Naive B cell (primary cell): ENCODE measurements around the gene MRPL55. TPM values are rescaled to one million over a fixed set of nuclear protein-coding genes. Genes with fewer than 3 reads are reported as not detected.

Source experiments
- ATAC-seq, 2 donors: fragments of 150-1000 bp; cut with Tn5 transposase; 2 replicates each; pipeline ENCODE4 v1.10.0; 2021; ENCODE audit warnings: low read depth in 2 of 2, mild to moderate bottlenecking in 2 of 2, moderate library complexity in 2 of 2
- DNase-seq: peaks from one replicate; pipeline ENCODE4 v3.0.0; 2022
- H3K27ac Mint-ChIP-seq, 6 donors: one replicate each; pipeline ENCODE4 v1.8.0; 2020 to 2022; ENCODE audit warnings: mild to moderate bottlenecking in 6 of 6, mixed read lengths in 6 of 6, moderate library complexity in 5 of 6, inconsistent platforms in 2 of 6
- H3K27me3 Mint-ChIP-seq, 3 donors: one replicate each; pipeline ENCODE4 v1.8.0; 2021 to 2022; ENCODE audit warnings: mixed read lengths in 3 of 3, mild to moderate bottlenecking in 1 of 3
- H3K36me3 Mint-ChIP-seq, 2 donors: one replicate each; pipeline ENCODE4 v1.8.0; 2020 to 2022; ENCODE audit warnings: mixed read lengths in 2 of 2, inconsistent platforms in 1 of 2, mild to moderate bottlenecking in 1 of 2
- H3K4me1 Mint-ChIP-seq, 3 donors: one replicate each; pipeline ENCODE4 v1.8.0; 2020 to 2022; ENCODE audit warnings: mixed read lengths in 3 of 3, inconsistent platforms in 1 of 3, mild to moderate bottlenecking in 1 of 3, moderate library complexity in 1 of 3
- H3K4me3 Mint-ChIP-seq, 8 donors: one replicate each; pipeline ENCODE4 v1.8.0; 2020 to 2022; ENCODE audit warnings: mild to moderate bottlenecking in 8 of 8, mixed read lengths in 8 of 8, moderate library complexity in 8 of 8, inconsistent platforms in 2 of 8
- H3K9me3 Mint-ChIP-seq, 7 donors: one replicate each; pipeline ENCODE4 v1.8.0; 2020 to 2022; ENCODE audit warnings: mixed read lengths in 7 of 7, mild to moderate bottlenecking in 5 of 7, inconsistent platforms in 2 of 7, moderate library complexity in 1 of 7
- polyA plus RNA-seq, 6 donors: library from polyadenylated mRNA; unstranded; fragments of 300-500 nt; fragmentation: Illumina TruSeq; gene quantifications; one replicate each; pipeline ENCODE4 v1.2.3, GENCODE V29; 2021; ENCODE audit warnings: low read depth in 6 of 6

The MRPL55 gene
- polyA plus RNA-seq = 100 to 1,000 TPM in 5 of 6 donors, 10 to 100 TPM in 1; 98.2 to 211 (median 121) TPM

DNA sequence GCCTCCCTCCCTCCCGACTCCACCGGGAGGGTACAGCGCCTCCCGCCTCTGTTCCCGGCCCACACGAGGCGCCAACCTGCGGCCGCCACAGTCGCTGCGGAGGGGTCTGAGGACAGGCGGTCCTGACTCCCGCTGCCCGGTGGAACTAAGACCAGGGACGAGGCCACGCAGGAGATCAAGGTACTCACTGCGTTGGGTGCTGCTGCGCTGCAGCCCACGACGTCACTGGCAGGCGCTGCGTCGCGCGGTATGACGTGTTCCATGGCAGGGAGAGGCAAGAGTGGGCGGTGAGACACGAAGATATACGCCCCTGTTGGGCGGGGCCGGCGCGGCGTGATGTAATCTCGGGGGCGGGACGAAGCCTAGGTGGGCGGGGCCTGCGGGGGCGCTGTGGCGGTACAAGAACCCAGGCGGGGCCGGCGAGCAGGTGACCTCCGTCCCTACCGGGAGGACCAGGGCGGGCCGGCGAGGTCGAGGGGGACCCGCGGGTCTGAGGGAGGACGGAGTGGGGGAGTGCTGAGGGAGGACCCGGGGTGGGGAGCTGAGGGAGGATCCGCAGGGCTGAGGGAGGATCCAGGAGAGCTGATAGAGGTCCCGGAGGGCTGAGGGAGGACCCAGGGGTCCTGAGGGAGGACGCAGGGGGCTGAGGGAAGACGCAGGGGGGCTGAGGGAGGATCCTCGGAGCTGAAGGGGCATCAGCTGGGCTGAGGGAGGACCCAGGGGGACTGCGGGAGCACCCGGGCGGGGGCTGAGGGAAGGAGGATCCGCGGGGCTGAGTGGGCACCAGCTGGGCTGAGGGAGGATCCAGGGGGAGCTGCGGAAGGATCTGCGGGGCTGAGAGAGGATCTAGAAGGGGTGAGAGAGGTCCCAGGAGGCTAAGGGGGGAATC lies at the start of gene MRPL55:
MRPL55 (minus strand) TSS at position 227 of the 889 bp plus-strand sequence. CDS start 1,039 bp downstream, outside the sequence.
- Mint-ChIP-seq H3K4me3 (peak within 1 kb of the TSS; percentile 93 to 97 (median 95)), H3K27ac (peak within 1 kb of the TSS; percentile 96 to 99 (median 98)), H3K9me3 (no peaks in the 10 kb centered on the region), H3K36me3 (peaks cover 0 to 8% of the 10 kb centered on the region in 2 donors), H3K27me3 (no peaks in the 10 kb centered on the region), H3K4me1 (peaks cover 15 to 36% (median 31%) of the 10 kb centered on the region in 3 donors)
- peak; percentile 93 to 94 for ATAC-seq
- peak; percentile 99 for DNase-seq

DNA sequence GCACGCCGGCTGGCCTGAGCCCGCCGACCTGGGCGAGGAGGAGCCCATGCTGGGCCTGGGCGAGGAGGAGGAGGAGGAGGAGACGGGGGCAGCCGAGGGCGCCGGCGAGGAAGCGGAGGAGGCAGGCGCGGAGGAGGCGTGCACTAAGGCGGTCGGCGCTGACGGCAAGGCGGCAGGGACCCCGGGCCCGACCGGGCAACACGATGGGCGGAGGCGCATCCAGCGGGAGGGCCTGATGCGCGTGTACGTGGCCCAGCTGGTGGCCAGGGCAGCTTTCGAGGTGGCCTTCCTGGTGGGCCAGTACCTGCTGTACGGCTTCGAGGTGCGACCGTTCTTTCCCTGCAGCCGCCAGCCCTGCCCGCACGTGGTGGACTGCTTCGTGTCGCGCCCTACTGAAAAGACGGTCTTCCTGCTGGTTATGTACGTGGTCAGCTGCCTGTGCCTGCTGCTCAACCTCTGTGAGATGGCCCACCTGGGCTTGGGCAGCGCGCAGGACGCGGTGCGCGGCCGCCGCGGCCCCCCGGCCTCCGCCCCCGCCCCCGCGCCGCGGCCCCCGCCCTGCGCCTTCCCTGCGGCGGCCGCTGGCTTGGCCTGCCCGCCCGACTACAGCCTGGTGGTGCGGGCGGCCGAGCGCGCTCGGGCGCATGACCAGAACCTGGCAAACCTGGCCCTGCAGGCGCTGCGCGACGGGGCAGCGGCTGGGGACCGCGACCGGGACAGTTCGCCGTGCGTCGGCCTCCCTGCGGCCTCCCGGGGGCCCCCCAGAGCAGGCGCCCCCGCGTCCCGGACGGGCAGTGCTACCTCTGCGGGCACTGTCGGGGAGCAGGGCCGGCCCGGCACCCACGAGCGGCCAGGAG lies 49.3 kb upstream of the MRPL55 start:
- Mint-ChIP-seq H3K36me3 (no peaks in the 10 kb centered on the region), H3K4me1 (peaks cover 0 to 6% (median 4%) of the 10 kb centered on the region in 3 donors), H3K9me3 (no peaks in the 10 kb centered on the region), H3K27me3 (peaks cover 0 to 5% (median 0%) of the 10 kb centered on the region in 3 donors), H3K27ac (no peak overlapping the region), H3K4me3 (no peak overlapping the region)
- DNase-seq (no peak), ATAC-seq (no peak)

DNA sequence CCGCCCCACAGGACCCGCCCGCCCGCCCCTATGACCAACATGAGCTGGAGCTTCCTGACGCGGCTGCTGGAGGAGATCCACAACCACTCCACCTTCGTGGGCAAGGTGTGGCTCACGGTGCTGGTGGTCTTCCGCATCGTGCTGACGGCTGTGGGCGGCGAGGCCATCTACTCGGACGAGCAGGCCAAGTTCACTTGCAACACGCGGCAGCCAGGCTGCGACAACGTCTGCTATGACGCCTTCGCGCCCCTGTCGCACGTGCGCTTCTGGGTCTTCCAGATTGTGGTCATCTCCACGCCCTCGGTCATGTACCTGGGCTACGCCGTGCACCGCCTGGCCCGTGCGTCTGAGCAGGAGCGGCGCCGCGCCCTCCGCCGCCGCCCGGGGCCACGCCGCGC lies 48.6 kb upstream of the MRPL55 start:
- Mint-ChIP-seq H3K27me3 (peaks cover 0 to 5% (median 0%) of the 10 kb centered on the region in 3 donors), H3K27ac (no peak overlapping the region), H3K4me3 (no peak overlapping the region), H3K4me1 (peaks cover 2 to 6% (median 4%) of the 10 kb centered on the region in 3 donors), H3K36me3 (no peaks in the 10 kb centered on the region), H3K9me3 (no peaks in the 10 kb centered on the region)
- no peak for ATAC-seq
- no peak for DNase-seq

DNA sequence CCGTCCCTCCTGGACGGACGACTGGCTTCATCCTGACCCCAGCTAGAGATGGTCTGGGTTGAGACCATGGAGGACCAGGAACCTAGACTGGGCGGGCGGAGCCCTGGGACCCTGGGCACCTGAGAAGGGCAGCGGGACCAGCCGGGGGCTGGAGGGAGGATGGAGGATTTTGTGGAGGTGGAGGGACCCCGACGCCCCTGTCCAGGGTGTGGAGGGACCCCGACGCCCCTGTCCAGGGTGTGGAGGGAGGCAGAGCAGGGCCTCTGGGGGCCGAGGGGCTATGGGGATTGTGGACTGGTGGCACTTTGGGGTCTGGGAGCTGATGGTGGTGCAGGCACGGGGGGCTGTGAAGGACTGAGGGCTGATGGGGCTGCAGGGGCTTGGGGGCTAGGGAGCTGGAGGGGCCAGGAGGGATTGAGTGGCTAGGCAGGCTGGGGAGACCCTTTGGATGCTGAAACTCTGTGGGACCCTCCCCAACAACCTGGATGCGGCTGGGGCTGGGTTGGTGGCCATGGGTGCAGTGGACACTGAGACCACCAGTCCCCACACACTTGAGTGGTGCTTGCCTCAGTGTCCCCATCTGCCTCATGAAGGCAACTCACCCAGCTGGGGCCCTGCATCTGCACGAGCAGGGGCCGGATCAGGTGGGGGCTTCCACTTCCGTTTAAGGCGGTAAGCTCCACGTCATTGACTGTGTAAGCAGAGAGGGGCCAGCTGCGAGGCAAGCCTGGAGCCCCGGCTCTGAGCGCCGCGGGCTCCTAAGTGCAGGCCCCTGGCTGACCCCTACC lies 48.0 kb upstream of the MRPL55 start:
- H3K27me3 Mint-ChIP-seq = peaks cover 0 to 5% (median 0%) of the 10 kb centered on the region in 3 donors
- no peaks in the 10 kb centered on the region for H3K9me3 Mint-ChIP-seq
- no peak overlapping the region for H3K4me3 Mint-ChIP-seq
- peaks cover 4 to 6% (median 4%) of the 10 kb centered on the region in 3 donors for H3K4me1 Mint-ChIP-seq
- peak; percentile 63 to 69 for ATAC-seq
- no peak for DNase-seq
- no peaks in the 10 kb centered on the region for H3K36me3 Mint-ChIP-seq
- H3K27ac Mint-ChIP-seq = no peak overlapping the region

DNA sequence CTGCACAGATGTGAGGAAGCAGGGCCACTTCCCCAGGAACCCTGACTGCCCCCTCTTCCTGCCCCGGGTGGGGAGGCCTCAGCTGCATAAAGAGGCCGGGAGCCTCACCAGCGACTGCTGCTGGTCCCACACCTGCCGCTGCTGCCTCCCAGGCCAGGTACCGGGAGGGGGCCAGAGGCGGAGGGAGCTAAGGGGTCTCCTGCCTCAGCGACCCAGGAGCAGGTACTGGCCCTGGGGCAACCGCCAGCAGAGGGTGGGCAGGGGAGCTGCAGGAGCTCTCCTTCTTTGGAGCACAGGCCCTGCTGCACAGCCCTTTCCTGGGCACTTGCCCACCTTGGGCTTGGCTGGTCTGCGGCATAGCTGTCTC lies 47.4 kb upstream of the MRPL55 start:
- no peaks in the 10 kb centered on the region for H3K36me3 Mint-ChIP-seq
- peaks cover 4 to 6% (median 4%) of the 10 kb centered on the region in 3 donors for H3K4me1 Mint-ChIP-seq
- ATAC-seq (no peak), DNase-seq (no peak)
- no peaks in the 10 kb centered on the region for H3K9me3 Mint-ChIP-seq
- H3K4me3 Mint-ChIP-seq = no peak overlapping the region
- no peak overlapping the region for H3K27ac Mint-ChIP-seq
- H3K27me3 Mint-ChIP-seq = peaks cover 0 to 5% (median 0%) of the 10 kb centered on the region in 3 donors

DNA sequence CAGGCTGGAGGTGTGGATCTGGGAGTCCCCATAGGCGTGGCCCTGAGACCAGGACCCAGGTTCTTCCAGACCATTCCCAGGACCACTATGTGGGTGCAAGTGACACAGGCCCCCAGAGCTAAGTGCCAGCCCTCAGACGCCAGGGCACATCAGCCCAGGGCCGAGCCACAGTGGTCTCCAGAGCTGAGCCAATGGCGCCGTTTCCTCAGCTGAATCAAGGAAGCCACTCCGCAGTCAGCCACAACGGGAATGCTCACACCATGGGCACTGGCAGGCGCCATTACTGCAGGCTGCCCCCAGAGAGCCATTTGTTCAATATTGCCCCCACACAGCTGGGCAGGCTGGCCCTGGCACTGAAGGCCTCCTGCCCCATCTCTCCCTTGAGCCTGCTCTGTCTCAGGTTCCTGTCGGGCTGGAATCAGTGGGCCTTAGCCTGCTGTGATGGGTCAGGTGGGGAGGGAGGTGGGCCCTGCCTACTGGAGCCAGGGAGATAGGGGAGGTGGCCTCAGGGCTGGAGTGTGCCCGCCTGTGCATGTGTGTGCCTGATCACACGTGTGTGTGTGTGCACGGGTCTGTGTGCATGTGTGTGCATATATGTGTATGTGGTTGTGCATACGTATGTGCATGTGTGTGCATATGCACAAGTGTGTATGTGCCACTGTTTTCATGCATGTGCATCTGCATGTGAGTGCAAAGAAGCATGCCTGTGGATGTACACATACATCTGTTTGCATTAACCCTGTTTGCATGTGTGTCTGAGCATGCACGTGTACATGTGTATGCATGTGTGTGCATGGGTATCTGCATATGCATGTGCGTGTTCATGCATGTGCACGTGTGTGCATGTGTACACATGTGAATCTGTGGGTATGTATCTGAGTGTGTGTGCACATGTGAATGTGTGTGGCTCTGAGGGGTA lies 46.8 kb upstream of the MRPL55 start:
- no peaks in the 10 kb centered on the region for H3K9me3 Mint-ChIP-seq
- H3K4me1 Mint-ChIP-seq = peaks cover 6 to 9% (median 8%) of the 10 kb centered on the region in 3 donors
- H3K27ac Mint-ChIP-seq = no peak overlapping the region
- no peak overlapping the region for H3K4me3 Mint-ChIP-seq
- ATAC-seq (no peak), DNase-seq (no peak)
- no peaks in the 10 kb centered on the region for H3K36me3 Mint-ChIP-seq
- peaks cover 0 to 5% (median 0%) of the 10 kb centered on the region in 3 donors for H3K27me3 Mint-ChIP-seq

DNA sequence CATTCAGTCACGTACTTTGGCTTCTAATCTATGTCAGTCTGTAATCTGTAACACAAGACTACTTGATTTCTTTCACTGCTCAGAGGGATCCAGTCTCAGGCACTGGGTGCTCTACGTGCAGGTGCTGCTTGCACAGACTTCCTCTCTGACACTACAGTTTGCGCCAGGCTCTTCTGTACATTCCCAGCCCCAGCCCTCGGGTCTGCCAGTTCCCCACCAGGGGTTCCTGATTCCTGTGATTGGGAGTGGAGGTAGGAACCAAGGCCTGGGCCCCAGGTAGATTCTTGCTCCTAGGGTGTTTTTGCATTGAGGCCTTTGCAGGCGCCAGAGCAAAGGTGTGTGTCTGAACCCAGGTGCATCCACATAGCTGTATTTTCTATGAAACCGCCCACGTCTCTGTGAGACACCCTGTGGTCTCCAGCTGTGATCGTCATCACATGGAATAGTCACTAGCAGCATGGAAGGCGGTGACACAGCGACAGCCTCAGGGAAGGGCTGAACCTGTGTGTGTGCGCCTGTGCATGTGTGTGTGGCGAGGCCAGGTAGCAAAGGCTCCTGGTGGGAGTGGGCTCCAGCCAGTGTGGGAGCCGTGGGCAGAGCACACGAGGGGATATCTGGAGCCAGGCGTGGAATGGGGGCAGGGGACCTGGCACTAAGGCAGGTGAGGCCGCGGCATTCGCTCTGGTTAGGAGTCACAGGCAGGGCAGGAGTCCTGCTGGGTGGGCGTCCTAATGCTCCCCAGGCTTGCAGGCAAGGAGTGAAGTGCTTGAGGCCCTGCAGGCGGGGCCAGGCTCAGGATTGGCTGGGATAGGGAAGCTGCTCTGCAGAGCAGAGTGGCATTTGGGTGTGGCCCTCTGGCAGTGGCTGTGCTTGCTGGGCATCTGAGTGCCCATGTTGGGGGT lies 45.8 kb upstream of the MRPL55 start:
- DNase-seq (no peak), ATAC-seq (no peak)
- no peak overlapping the region for H3K27ac Mint-ChIP-seq
- H3K36me3 Mint-ChIP-seq = no peaks in the 10 kb centered on the region
- H3K27me3 Mint-ChIP-seq = peaks cover 0 to 5% (median 0%) of the 10 kb centered on the region in 3 donors
- H3K4me1 Mint-ChIP-seq = peaks cover 6 to 9% (median 8%) of the 10 kb centered on the region in 3 donors
- no peak overlapping the region for H3K4me3 Mint-ChIP-seq
- no peaks in the 10 kb centered on the region for H3K9me3 Mint-ChIP-seq

DNA sequence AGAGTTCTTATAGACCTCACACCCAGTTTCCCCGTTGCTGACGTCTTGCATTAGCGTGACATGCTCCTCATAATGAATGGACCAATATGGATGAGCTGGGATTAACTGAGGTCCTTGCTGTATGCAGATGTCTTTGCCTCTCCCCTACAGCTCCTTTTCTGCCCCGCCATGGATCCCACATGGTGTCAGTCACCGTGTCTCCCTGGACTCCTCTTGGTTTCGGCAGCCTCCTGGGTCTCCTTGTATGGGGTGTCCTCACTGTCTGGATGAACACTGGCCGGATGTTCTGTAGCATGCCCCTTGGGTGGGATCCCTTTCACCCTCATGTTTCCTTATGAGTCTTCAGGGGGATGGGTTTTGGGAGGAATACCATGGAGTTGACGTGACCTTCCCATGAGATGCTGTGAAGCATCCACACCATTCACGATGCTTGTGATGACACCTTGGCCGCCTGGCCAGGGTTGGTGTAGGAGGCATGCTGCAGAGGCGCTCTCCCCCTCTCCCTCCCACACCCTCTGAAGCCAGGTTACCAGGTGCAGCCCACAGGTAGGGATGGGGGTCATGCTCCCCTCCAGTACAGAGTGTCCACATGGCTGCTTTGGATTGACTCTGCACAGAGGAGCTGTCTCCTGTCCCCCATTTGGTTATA lies 45.0 kb upstream of the MRPL55 start:
- no peak for DNase-seq
- Mint-ChIP-seq H3K27me3 (peaks cover 0 to 5% (median 0%) of the 10 kb centered on the region in 3 donors), H3K27ac (peak overlapping the region in 3 of 6 donors; percentile 24 to 85 (median 39)), H3K4me3 (no peak overlapping the region), H3K9me3 (no peaks in the 10 kb centered on the region), H3K36me3 (no peaks in the 10 kb centered on the region), H3K4me1 (peaks cover 4 to 9% (median 8%) of the 10 kb centered on the region in 3 donors)
- ATAC-seq = no peak

DNA sequence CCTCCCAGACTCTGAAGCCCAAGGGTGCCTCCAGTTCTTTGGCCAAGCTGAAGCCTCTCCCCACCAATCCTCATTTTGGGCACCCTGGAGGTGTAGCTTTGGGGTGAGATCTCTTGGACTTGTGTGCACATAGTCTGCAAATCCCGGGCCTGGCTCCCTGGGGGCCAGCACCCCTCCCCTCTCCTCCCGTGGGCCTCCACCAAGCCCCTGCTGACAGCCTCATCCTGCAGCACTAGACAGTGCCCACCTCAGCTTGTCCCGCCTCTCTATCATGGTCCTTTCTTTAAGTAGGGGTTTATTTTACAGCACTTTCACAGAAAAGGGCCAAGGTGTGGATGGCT lies 43.8 kb upstream of the MRPL55 start:
- no peak for ATAC-seq
- DNase-seq = no peak
- Mint-ChIP-seq H3K9me3 (no peaks in the 10 kb centered on the region), H3K4me3 (peak overlapping the region in 1 of 8 donors; percentile 78), H3K36me3 (no peaks in the 10 kb centered on the region), H3K27me3 (peaks cover 0 to 5% (median 0%) of the 10 kb centered on the region in 3 donors), H3K27ac (peak overlapping the region in 1 of 6 donors; percentile 40), H3K4me1 (peaks cover 4 to 9% (median 8%) of the 10 kb centered on the region in 3 donors)

DNA sequence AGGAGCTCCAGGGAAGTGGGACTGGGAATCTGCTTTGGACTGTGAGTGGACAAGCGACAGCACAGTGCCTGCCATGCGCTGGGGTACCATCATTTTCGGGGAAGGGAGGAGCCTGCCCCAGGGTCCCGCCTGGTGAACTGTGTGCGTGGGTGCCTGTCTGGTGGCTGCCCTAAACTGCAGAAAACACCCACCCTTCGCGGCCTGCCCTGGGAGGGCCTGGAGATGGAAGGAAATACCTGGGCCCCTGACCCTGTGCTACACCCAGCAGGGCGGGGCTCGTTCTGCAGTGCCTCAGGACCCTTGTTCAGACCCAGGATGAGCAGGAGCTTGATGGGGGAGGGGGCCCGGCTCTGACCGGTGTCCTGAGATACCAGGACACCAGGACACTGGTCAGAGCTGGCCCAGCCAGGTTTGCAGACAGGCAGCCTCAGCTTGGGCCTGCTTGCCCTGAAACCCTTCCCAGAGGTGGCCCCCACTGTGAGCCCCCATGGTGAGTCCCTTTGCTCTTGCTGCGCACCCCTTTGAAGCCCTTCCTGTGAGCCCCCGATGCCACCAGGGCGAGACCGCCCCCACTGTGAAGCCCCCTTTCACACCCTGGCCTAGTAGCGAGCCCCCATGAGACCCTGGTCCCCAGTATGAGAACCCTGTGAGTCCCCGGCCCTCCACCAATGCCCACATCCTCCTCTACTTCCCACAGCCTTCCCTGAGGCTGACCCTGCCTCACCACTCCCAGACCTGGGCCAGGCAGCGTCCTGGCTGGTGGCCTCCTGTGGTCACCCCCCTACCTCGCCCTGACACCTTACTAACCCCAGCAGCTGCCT lies 43.2 kb upstream of the MRPL55 start:
- peaks cover 3 to 9% (median 8%) of the 10 kb centered on the region in 3 donors for H3K4me1 Mint-ChIP-seq
- peak overlapping the region in 1 of 8 donors; percentile 78 for H3K4me3 Mint-ChIP-seq
- ATAC-seq = no peak
- no peaks in the 10 kb centered on the region for H3K36me3 Mint-ChIP-seq
- H3K9me3 Mint-ChIP-seq = no peaks in the 10 kb centered on the region
- peaks cover 0 to 5% (median 0%) of the 10 kb centered on the region in 3 donors for H3K27me3 Mint-ChIP-seq
- H3K27ac Mint-ChIP-seq = peak overlapping the region in 2 of 6 donors; percentile 40 to 84
- DNase-seq = no peak
